Measurements from ENCODE around the gene WWOX.

Gene WWOX

GRCh38 chr16:79083508-79084299 is 984.2 kb downstream of the WWOX start:
- no peak for DNase-seq

- DNase-seq, result no peak
These were observed 989.5 kb downstream of the WWOX start for GRCh38 chr16:79088971-79089370.

GRCh38 chr16:79089735-79090284 is 990.4 kb downstream of the WWOX start:
- DNase-seq, result no peak

- no peak for DNase-seq
These were observed 991.5 kb downstream of the WWOX start for GRCh38 chr16:79090966-79091365.

GRCh38 chr16:79092846-79093245 is 993.4 kb downstream of the WWOX start:
- DNase-seq, result no peak

GRCh38 chr16:79093554-79093967 is 994.1 kb downstream of the WWOX start:
- DNase-seq, result no peak

GRCh38 chr16:79096246-79096645 is 996.8 kb downstream of the WWOX start:
- DNase-seq, result no peak

GRCh38 chr16:79097166-79097565 is 997.7 kb downstream of the WWOX start:
- no peak for DNase-seq

GRCh38 chr16:79097771-79098170 is 998.3 kb downstream of the WWOX start:
- no peak for DNase-seq

- no peak for DNase-seq
These were observed 999.5 kb downstream of the WWOX start for GRCh38 chr16:79098907-79099306.

- no peak for DNase-seq
These were observed 1000.3 kb downstream of the WWOX start for GRCh38 chr16:79099716-79100115.

- no peak for DNase-seq
These were observed 1001.0 kb downstream of the WWOX start for GRCh38 chr16:79100447-79100846.

GRCh38 chr16:79101491-79101890 is 1002.0 kb downstream of the WWOX start:
- DNase-seq, result no peak

- no peak for DNase-seq
These were observed 1005.1 kb downstream of the WWOX start for GRCh38 chr16:79104567-79104966.

GRCh38 chr16:79107301-79107700 is 1007.8 kb downstream of the WWOX start:
- DNase-seq, result no peak

GRCh38 chr16:79109771-79110170 is 1010.3 kb downstream of the WWOX start:
- DNase-seq, result no peak

GRCh38 chr16:79110242-79110641 is 1010.8 kb downstream of the WWOX start:
- DNase-seq, result no peak

- DNase-seq, result no peak
These were observed 1011.5 kb downstream of the WWOX start for GRCh38 chr16:79110953-79111352.

GRCh38 chr16:79112462-79112861 is 1013.0 kb downstream of the WWOX start:
- DNase-seq, result no peak

GRCh38 chr16:79113826-79114225 is 1014.4 kb downstream of the WWOX start:
- DNase-seq, result no peak

GRCh38 chr16:79114759-79115158 is 1015.3 kb downstream of the WWOX start:
- DNase-seq, result no peak

- no peak for DNase-seq
These were observed 1022.5 kb downstream of the WWOX start for GRCh38 chr16:79121906-79122305.

- DNase-seq, result no peak
These were observed 1022.9 kb downstream of the WWOX start for GRCh38 chr16:79122343-79122742.

- no peak for DNase-seq
These were observed 1024.7 kb downstream of the WWOX start for GRCh38 chr16:79124016-79124756.

All from fibroblast of skin of back (primary cell).